ENCODE results near the gene C17orf50. TPM values are rescaled to one million over a fixed set of nuclear protein-coding genes. Genes with fewer than 3 reads are reported as not detected.
A peak's percentile ranks its signal among the peaks of the same experiment; 100 is the strongest.

C17orf50 gene
- total and polyA plus RNA-seq, 2 of the 13 experiments (the other 11 are each of a cell fraction or from before 2014, with no cell fraction given) = not detected

GRCh38 chr17:35731239-35731916 is 29.3 kb upstream of the C17orf50 start, which contains the start of gene RASL10B (continued):
- TF ChIP-seq POGK (CRISPR knock-in tag; conservative IDR thresholded peaks at IDR 0.05) (no peak), GATAD1 (CRISPR knock-in tag; IDR thresholded peaks at IDR 0.05) (no peak), ARID5B (CRISPR knock-in tag; IDR thresholded peaks at IDR 0.05) (peak; percentile 29; the same call in 1 of the 2 replicates), RORA (CRISPR knock-in tag; IDR thresholded peaks at IDR 0.05) (no peak), MTA3 (CRISPR knock-in tag; IDR thresholded peaks at IDR 0.05) (no peak), MAZ (IDR thresholded peaks at IDR 0.05; ENCODE audit: borderline replicate concordance, low read depth, low read length) (peak; percentile 66; the same call in 1 of the 2 replicates), MAZ (CRISPR knock-in tag; IDR thresholded peaks at IDR 0.05; ENCODE audit: low read depth) (peak; percentile 62), ZNF547 (CRISPR knock-in tag; IDR thresholded peaks at IDR 0.05) (no peak), U2AF2 (IDR thresholded peaks at IDR 0.05; ENCODE audit: low read depth, low read length) (no peak), MYNN (CRISPR knock-in tag; IDR thresholded peaks at IDR 0.05; ENCODE audit: low read depth) (no peak), BATF2 (CRISPR knock-in tag; IDR thresholded peaks at IDR 0.05) (no peak), ZNF282 (IDR thresholded peaks at IDR 0.05; ENCODE audit: partially characterized antibody) (no peak), ARID2 (CRISPR knock-in tag; IDR thresholded peaks at IDR 0.05; ENCODE audit: borderline replicate concordance) (no peak), ZNF24 (IDR thresholded peaks at IDR 0.05) (no peak), TFDP1 (CRISPR knock-in tag; IDR thresholded peaks at IDR 0.05; ENCODE audit: borderline replicate concordance) (peak; percentile 48; the same call in 1 of the 2 replicates), HOXD1 (CRISPR knock-in tag; IDR thresholded peaks at IDR 0.05) (no peak), ZNF468 (CRISPR knock-in tag; IDR thresholded peaks at IDR 0.05) (no peak), ZNF770 (CRISPR knock-in tag; IDR thresholded peaks at IDR 0.05) (no peak), TOPORS (CRISPR knock-in tag; IDR thresholded peaks at IDR 0.05) (no peak)
